GM18861 (cell line): Measurements from ENCODE around the gene FABP7.

Experiments
- ATAC-seq: cut with Tn5 transposase; IDR thresholded peaks from one replicate; pipeline ENCODE4 v1.9.1; 2021; ENCODE audit not compliant: unreplicated experiment

The FABP7 gene

DNA sequence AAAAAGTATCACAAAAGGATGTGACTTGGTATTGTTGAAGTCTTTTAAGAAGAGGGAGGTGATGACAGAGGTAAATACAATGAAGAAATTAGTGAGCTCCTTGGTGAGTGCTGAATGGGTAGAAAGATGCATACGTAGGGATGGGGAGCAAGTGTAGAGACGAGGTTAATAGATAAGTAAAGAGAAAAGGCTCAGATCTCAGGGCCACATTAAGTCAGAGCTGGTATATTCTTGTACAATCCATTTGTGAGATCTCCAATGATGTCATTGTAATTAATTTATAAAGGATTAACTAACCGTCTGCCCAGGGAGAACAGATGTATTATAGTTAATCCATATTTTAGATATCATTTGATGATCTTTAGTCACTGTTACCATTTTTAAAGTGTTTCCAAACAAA is 52.9 kb downstream of the FABP7 start:
- ATAC-seq, result no peak

DNA sequence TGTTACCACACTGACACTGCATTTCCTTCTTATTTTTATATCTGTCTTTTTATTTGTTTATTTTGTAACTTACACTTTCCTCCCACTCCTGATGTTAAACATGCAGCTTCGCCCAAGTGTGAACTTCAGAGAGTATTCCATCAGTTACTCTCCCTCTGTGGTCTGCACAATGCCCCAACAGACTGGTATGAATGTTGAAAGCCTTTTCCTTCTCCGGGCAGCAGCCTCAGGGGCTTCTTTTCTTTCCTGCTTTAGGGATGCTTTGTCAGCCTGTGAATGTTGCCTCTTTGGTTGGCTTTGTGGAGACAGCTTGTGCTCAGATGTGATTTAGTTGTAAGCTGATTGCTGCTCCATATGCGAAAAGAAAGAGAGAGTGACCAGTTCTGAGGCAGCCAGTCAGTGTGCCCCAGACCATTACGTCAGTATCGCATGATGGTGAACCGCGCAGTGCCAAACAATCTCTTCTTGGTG is 53.5 kb downstream of the FABP7 start:
- no peak for ATAC-seq
